Measurements from ENCODE around the gene DOCK10. TPM values are rescaled to one million over a fixed set of nuclear protein-coding genes. Genes with fewer than 3 reads are reported as not detected.

Gene DOCK10
- polyA plus RNA-seq, 1 donor (not counting 4 experiments of a cell fraction or from before 2014, with no cell fraction given) = 2.5 TPM

GRCh38 chr2:224941960-224942359, 100.3 kb downstream of the DOCK10 start:
- H3K36me3 ChIP-seq (ENCODE audit: control insufficient read depth in 2 of 2, extremely low read depth in 1 of 2, insufficient read depth in 2 of 2, low read length in 2 of 2) = no peaks in the 10 kb centered on the region
- H3K9me1 ChIP-seq (ENCODE audit: control insufficient read depth, extremely low read depth, insufficient read depth, low read length) = no peaks in the 10 kb centered on the region
- peaks cover 2% of the 10 kb centered on the region for H3K4me1 ChIP-seq (ENCODE audit: control insufficient read depth, extremely low read depth, insufficient read depth, low read length)
- no peak for TF ChIP-seq CTCF (optimal IDR thresholded peaks at IDR 0.05 in 1 of 3, IDR thresholded peaks at IDR 0.05 in 1 of 3, conservative IDR thresholded peaks at IDR 0.05 in 1 of 3; ENCODE audit: extremely low read depth in 1 of 3, insufficient read depth in 2 of 3, low read length in 3 of 3)
- TF ChIP-seq EZH2 (IDR thresholded peaks at IDR 0.05; ENCODE audit: low read length) = no peak
- no peak overlapping the region for H3K27ac ChIP-seq (ENCODE audit: control insufficient read depth, insufficient read depth, low read length)
- no peaks in the 10 kb centered on the region for H4K20me1 ChIP-seq (ENCODE audit: control insufficient read depth, extremely low read depth, insufficient read depth, low read length)
- H3K4me2 ChIP-seq (ENCODE audit: control insufficient read depth, extremely low read depth, insufficient read depth, low read depth, low read length) = no peak overlapping the region
- no peak overlapping the region for H3K9ac ChIP-seq (ENCODE audit: control insufficient read depth, extremely low read depth, insufficient read depth, low read length)
- H3K27me3 ChIP-seq (ENCODE audit: control insufficient read depth, extremely low read depth, insufficient read depth, low read length) = no peaks in the 10 kb centered on the region
- no peak for FAIRE-seq
- no peaks in the 10 kb centered on the region for H3K9me3 ChIP-seq (ENCODE audit: control insufficient read depth, low read depth, low read length)
- dilution Hi-C loops (cut with MboI; ENCODE audit: extremely low pct_ligation_motif_present, low sequenced_read_pairs) = no loop called here
- H3K79me2 ChIP-seq (ENCODE audit: control insufficient read depth, insufficient read depth, low read length) = no peaks in the 10 kb centered on the region
- H2AFZ ChIP-seq (ENCODE audit: control insufficient read depth, low read length) = no peak overlapping the region
- H3K4me3 ChIP-seq (ENCODE audit: control insufficient read depth in 2 of 3, extremely low read depth in 1 of 3, insufficient read depth in 2 of 3, low read depth in 1 of 3, low read length in 3 of 3) = no peak overlapping the region
- no peak for DNase-seq (ENCODE audit: low read depth, low spot score)

- no peak overlapping the region for H3K9ac ChIP-seq (ENCODE audit: control insufficient read depth, extremely low read depth, insufficient read depth, low read length)
- H2AFZ ChIP-seq (ENCODE audit: control insufficient read depth, low read length) = no peak overlapping the region
- H3K36me3 ChIP-seq (ENCODE audit: control insufficient read depth in 2 of 2, extremely low read depth in 1 of 2, insufficient read depth in 2 of 2, low read length in 2 of 2) = no peaks in the 10 kb centered on the region
- dilution Hi-C loops (cut with MboI; ENCODE audit: extremely low pct_ligation_motif_present, low sequenced_read_pairs) = no loop called here
- H3K79me2 ChIP-seq (ENCODE audit: control insufficient read depth, insufficient read depth, low read length) = no peaks in the 10 kb centered on the region
- no peaks in the 10 kb centered on the region for H3K4me1 ChIP-seq (ENCODE audit: control insufficient read depth, extremely low read depth, insufficient read depth, low read length)
- no peaks in the 10 kb centered on the region for H3K9me3 ChIP-seq (ENCODE audit: control insufficient read depth, low read depth, low read length)
- no peaks in the 10 kb centered on the region for H3K9me1 ChIP-seq (ENCODE audit: control insufficient read depth, extremely low read depth, insufficient read depth, low read length)
- no peak overlapping the region for H3K4me3 ChIP-seq (ENCODE audit: control insufficient read depth in 2 of 3, extremely low read depth in 1 of 3, insufficient read depth in 2 of 3, low read depth in 1 of 3, low read length in 3 of 3)
- TF ChIP-seq CTCF (optimal IDR thresholded peaks at IDR 0.05 in 1 of 3, IDR thresholded peaks at IDR 0.05 in 1 of 3, conservative IDR thresholded peaks at IDR 0.05 in 1 of 3; ENCODE audit: extremely low read depth in 1 of 3, insufficient read depth in 2 of 3, low read length in 3 of 3) = no peak
- no peak for TF ChIP-seq EZH2 (IDR thresholded peaks at IDR 0.05; ENCODE audit: low read length)
- no peak overlapping the region for H3K4me2 ChIP-seq (ENCODE audit: control insufficient read depth, extremely low read depth, insufficient read depth, low read depth, low read length)
- FAIRE-seq (no peak), DNase-seq (ENCODE audit: low read depth, low spot score) (no peak)
- no peaks in the 10 kb centered on the region for H4K20me1 ChIP-seq (ENCODE audit: control insufficient read depth, extremely low read depth, insufficient read depth, low read length)
- no peak overlapping the region for H3K27ac ChIP-seq (ENCODE audit: control insufficient read depth, insufficient read depth, low read length)
- no peaks in the 10 kb centered on the region for H3K27me3 ChIP-seq (ENCODE audit: control insufficient read depth, extremely low read depth, insufficient read depth, low read length)
Measured at GRCh38 chr2:224940618-224941017, 101.7 kb downstream of the DOCK10 start.
